ENCODE results near the gene MEX3A.
"Not testable (repeated sequence)": the region's sequence is repeated elsewhere in the genome, so short reads cannot be mapped to it uniquely, and the experiment has no call there.

The MEX3A gene

GRCh38 chr1:156078728-156079127 lies 3.5 kb downstream of the MEX3A start:
- DNase-seq (ENCODE audit: low read depth, low spot score) = no peak

- no peak for DNase-seq (ENCODE audit: low read depth, low spot score)
These were observed 4.9 kb downstream of the MEX3A start for GRCh38 chr1:156077430-156077760.

DNA sequence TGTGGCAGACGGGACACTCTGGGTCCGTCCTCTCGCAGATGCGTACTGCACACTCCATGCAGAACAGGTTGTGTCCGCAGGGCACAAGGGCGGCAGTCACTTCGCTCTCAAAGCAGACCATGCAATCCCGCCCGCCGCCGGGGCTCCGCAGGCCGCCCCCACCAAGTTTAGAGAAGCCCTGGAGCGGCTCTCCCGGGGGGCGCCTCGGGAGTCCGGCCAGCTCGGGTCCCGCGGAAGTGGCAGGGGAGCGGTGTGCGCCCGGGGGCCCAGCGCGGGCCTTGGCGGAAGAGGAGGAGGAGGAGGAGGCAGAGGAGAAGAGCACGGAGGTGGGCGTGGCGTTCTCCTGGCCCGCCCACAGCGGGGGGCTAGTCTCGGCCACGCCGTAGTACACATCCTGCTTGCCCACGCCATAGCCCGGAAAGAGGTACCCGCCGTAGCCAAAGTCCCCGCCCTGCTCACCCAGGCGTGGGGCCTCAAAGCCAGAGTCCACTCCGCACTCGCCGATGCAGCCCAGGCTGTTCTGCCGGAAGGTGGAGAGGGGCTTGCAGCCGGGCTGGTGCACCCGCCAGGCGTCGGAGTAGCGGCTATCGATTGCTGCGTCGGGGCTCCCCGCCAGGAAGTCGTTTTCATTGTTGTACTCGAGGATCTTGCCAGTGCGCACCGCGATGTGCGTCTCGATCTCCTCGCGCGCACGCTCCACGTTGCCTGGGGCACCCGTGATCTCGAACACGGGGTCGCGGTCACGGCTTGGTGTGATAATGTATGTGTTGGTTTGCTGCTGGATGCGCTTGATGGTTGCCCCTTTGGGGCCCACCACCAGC lies 5.4 kb downstream of the MEX3A start:
- DNase-seq (ENCODE audit: low read depth, low spot score) = no peak

DNA sequence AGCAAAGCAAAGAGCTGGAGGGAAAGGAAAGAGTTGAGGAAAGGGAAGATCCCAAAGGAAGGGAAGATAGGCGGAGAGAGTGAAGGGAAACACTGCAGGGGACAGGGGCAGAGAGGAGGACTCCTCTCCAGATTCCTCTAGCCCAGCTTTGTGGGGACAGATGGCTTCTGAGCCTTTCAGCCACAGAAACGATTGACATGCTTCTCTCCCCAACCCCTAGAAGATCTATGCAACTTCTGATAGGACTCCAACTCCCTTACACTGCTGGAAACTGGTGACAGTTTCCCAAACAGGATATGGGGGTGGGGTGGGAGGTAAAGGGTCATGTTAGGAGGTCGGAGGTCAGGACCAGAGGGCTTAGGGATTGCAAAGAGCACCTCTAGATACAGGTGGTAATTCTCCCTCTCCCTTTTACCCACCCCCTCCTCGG lies 6.5 kb downstream of the MEX3A start:
- no peak for DNase-seq (ENCODE audit: low read depth, low spot score)

DNA sequence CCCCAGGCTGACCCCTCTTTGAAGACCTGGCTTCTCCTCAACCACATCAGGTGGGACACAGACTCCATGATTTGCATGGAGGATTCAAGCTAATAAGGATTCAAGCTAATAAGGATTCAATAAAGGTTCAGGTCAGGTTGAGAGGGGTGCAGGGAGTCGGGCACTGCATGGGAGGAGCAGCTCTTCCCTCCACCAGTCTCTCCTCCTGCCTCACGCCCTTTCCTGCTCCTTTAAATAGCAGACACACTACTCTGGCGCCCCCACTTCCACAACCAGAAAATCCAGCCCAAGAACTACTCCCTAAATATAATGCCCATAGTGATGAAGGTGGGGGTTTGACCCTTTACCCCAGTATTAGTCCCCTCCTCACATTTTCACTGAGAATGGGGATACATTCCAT lies 7.1 kb downstream of the MEX3A start:
- no peak for DNase-seq (ENCODE audit: low read depth, low spot score)

GRCh38 chr1:156074661-156075060 lies 7.6 kb downstream of the MEX3A start:
- DNase-seq (ENCODE audit: low read depth, low spot score) = no peak

DNA sequence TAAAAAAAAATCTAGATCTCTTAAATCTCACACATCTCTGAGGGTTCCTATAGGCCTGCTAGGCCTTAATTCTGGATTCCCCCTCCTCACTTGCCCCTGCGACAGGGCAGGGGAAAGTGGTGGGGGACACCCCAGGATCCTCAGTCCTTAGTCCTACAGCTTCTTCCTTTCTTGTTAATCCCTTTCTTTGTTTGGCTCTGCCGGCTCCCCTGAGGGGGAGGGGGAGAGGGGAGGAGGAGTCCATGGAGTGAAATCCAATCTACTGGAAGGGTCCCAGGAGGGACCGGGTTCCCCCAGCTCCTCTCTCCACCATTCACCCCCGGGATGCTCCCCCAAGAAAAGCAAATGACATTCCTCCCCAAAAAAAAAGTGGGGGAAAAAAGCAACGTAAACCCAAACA lies 8.5 kb downstream of the MEX3A start:
- DNase-seq (ENCODE audit: low read depth, low spot score) = no peak

GRCh38 chr1:156073110-156073687 lies 9.1 kb downstream of the MEX3A start:
- no peak for DNase-seq (ENCODE audit: low read depth, low spot score)

DNA sequence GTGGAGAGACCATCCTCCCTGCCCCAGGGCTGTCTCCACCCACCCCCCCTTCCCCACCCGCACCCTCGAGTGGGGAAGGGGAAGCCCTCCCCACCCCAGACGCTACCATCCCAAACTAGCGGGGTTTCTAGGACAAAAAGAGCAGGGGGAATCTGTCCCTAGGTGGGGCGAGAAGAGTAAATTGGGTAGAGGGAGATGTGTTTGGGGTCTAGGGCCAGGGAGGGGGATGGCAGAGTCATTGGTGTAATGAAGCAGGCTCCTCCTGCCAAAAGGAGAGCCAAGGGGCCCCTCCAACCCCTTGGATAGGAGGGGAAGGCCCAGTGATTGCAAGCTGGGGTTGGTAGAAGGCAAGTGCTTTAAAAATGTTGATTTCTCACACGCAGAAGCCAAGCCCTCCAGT lies 10.0 kb downstream of the MEX3A start:
- DNase-seq (ENCODE audit: low read depth, low spot score) = no peak

- not testable (repeated sequence) for DNase-seq (ENCODE audit: low read depth, low spot score)
These were observed 10.9 kb downstream of the MEX3A start for GRCh38 chr1:156071332-156071816.

DNA sequence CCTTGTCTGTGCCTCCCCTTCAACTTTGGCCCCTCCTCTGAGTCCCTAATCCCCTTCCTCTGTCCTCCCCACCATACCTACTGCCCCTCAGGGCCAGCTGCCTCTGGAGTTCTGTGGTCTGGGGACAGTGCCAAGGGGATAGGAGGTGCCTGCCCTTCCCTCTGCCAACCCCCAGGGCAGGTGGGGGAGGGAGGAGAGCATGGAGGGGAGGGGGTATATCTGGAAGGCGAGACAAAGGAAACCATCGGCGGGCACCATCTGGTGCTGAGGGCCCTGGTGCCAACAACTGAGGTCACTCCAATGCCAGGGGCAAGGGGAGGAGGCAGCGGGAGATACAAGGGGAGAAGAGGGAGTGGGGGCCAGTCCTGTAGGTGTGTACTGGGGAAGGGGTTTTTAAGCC lies 11.7 kb downstream of the MEX3A start:
- DNase-seq (ENCODE audit: low read depth, low spot score) = no peak

GRCh38 chr1:156069490-156070455 lies 12.5 kb downstream of the MEX3A start:
- DNase-seq (ENCODE audit: low read depth, low spot score) = no peak

GRCh38 chr1:156067262-156067661 lies 15.0 kb downstream of the MEX3A start:
- DNase-seq (ENCODE audit: low read depth, low spot score) = no peak

- DNase-seq (ENCODE audit: low read depth, low spot score) = no peak
These were observed 16.4 kb downstream of the MEX3A start for GRCh38 chr1:156065871-156066270.

GRCh38 chr1:156065212-156065611 lies 17.1 kb downstream of the MEX3A start:
- DNase-seq (ENCODE audit: low read depth, low spot score) = no peak

- no peak for DNase-seq (ENCODE audit: low read depth, low spot score)
These were observed 17.6 kb downstream of the MEX3A start for GRCh38 chr1:156064615-156065014.

DNA sequence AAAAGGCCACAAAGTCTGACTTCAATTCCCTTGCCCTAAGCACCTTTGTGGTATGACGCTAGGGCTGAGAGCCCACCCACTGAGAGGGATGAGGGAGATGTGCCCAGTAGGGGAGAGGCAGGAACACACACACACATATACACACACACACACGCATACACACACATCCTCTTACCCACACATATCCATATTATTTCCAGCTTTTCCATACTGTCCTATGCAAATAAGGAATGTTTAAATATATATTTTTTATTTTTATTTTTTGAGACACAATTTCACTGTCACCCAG lies 18.3 kb downstream of the MEX3A start:
- no peak for DNase-seq (ENCODE audit: low read depth, low spot score)

- no peak for DNase-seq (ENCODE audit: low read depth, low spot score)
These were observed 20.1 kb downstream of the MEX3A start for GRCh38 chr1:156062189-156062588.

DNA sequence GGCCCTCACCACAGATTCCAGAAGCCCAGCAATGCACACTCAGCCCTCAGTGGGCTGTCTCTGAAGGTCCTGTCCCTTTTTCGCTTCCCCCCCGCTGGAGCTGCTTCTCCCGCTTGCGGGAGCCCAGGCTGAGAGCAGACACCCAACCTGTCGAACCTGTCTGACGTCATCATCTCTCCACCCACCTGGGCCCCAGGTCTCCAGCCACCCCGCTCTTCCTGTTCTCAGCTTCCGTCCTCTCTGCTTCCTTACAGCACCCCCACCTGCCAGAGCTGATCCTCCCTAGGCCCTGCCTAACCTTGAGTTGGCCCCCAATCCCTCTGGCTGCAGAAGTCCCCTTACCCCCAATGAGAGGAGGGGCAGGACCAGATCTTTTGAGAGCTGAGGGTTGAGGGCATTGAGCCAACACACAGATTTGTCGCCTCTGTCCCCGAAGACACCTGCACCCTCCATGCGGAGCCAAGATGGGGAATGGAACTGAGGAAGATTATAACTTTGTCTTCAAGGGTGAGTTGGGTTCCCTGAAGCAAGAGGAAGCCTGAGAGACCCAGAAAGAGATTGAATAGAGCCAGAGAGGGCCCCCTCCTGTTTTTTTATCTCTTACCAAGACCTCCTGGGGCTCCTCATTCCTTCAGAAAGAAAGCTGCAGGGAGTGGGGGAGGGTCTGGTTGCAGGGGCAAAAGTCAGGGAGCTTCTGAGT lies 21.2 kb downstream of the MEX3A start, which contains the start of gene RAB25:
TSS of gene RAB25 (plus strand) at position 224 of the 700 bp plus-strand sequence. CDS start at position 465, 241 bp downstream.
- no peak for DNase-seq (ENCODE audit: low read depth, low spot score)

DNA sequence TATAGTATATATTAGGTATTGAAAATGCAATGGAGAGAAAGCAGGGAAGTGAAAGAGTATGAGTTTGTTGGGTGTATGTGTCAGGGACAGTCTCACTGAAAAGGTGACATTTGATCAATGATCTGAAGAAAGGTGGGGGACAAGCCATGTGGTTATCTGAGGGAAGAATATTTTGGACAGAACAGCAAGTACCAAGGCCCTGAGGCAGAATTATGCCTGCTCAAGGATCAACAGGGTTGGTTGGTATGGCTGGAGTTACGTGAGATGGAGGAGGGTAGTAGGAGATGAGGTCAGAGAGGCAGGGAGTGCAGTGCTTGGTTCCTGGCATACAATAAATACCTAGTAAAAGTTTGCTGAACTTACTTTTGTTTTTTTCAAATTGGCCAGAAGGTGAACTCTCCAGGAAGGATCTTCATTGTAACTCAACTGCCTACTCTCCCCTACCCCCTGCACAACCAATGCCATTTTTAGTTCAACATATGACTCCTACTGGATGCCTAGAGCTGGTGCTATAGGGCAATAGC lies 25.9 kb downstream of the MEX3A start:
- no peak for DNase-seq (ENCODE audit: low read depth, low spot score)

- no peak for DNase-seq (ENCODE audit: low read depth, low spot score)
These were observed 26.8 kb downstream of the MEX3A start for GRCh38 chr1:156055281-156056048.

Data from activated naive CD8-positive, alpha-beta T cell treated with anti-CD3 and anti-CD28 coated beads, Interleukin-2, amount 50 U/mL, for 16 hours (primary cell).